ENCODE data around the gene LCE1F.

GRCh38 chr1:152759453-152760173 lies 15.3 kb upstream of the LCE1F start:
- TF ChIP-seq GATA2 (IDR thresholded peaks at IDR 0.05; ENCODE audit: low read depth, low read length) (no peak), GATA3 (IDR thresholded peaks at IDR 0.05; ENCODE audit: low read depth, low read length) (no peak)
